ENCODE measurements around the gene TNS4.

DNA sequence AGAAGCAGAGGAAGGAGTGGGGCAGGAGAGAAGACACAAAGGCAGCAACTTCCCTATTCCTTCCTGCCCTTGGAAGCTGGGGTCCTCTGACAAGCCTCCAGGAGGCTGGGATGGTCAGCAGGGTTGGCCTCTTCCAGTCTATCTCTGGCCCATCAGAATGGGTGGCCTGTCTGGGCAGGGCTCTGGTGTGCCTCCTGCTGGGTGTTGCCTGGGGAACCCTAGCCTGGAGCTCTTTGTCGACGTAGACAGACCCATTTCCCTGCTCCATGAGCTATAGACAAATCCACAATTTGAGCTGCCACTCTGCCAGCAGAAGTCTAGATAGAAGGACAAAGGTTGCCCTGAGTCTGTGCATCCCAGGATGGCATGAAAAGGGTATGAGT, 46.8 kb downstream of the TNS4 start:
- TF ChIP-seq, protein P1, sequence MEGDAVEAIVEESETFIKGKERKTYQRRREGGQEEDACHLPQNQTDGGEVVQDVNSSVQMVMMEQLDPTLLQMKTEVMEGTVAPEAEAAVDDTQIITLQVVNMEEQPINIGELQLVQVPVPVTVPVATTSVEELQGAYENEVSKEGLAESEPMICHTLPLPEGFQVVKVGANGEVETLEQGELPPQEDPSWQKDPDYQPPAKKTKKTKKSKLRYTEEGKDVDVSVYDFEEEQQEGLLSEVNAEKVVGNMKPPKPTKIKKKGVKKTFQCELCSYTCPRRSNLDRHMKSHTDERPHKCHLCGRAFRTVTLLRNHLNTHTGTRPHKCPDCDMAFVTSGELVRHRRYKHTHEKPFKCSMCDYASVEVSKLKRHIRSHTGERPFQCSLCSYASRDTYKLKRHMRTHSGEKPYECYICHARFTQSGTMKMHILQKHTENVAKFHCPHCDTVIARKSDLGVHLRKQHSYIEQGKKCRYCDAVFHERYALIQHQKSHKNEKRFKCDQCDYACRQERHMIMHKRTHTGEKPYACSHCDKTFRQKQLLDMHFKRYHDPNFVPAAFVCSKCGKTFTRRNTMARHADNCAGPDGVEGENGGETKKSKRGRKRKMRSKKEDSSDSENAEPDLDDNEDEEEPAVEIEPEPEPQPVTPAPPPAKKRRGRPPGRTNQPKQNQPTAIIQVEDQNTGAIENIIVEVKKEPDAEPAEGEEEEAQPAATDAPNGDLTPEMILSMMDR (conservative IDR thresholded peaks at IDR 0.05; ENCODE audit: low read depth, low read length) = no peak
- TF ChIP-seq POLR2A (IDR thresholded peaks at IDR 0.05; ENCODE audit: low read depth, low read length) (no peak), CEBPB (IDR thresholded peaks at IDR 0.05; ENCODE audit: low read depth, low read length) (no peak), FOS (IDR thresholded peaks at IDR 0.05; ENCODE audit: low read depth, low read length) (no peak), BHLHE40 (IDR thresholded peaks at IDR 0.05; ENCODE audit: low read depth, low read length) (no peak), RCOR1 (IDR thresholded peaks at IDR 0.05; ENCODE audit: insufficient replicate concordance, low read length) (no peak), RAD21 (IDR thresholded peaks at IDR 0.05; ENCODE audit: low read length) (no peak), MAFK (IDR thresholded peaks at IDR 0.05; ENCODE audit: low read depth, low read length) (no peak), MXI1 (IDR thresholded peaks at IDR 0.05; ENCODE audit: borderline replicate concordance, low read depth, low read length) (no peak), NFE2L2 (IDR thresholded peaks at IDR 0.05; ENCODE audit: low read depth, low read length) (no peak)
- TF ChIP-seq, protein P2, sequence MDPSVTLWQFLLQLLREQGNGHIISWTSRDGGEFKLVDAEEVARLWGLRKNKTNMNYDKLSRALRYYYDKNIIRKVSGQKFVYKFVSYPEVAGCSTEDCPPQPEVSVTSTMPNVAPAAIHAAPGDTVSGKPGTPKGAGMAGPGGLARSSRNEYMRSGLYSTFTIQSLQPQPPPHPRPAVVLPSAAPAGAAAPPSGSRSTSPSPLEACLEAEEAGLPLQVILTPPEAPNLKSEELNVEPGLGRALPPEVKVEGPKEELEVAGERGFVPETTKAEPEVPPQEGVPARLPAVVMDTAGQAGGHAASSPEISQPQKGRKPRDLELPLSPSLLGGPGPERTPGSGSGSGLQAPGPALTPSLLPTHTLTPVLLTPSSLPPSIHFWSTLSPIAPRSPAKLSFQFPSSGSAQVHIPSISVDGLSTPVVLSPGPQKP (IDR thresholded peaks at IDR 0.05; ENCODE audit: borderline replicate concordance, low read depth, low read length) = no peak
